GM19238 (cell line): ENCODE data around the gene PVRIG.
"Not testable (repeated sequence)": the region's sequence is repeated elsewhere in the genome, so short reads cannot be mapped to it uniquely, and the experiment has no call there.

ENCODE experiments used
- DNase-seq: peaks from one replicate; pipeline ENCODE4 v3.0.0; 2011; ENCODE audit warnings: low spot score; ENCODE audit not compliant: insufficient read length

The PVRIG gene

GRCh38 chr7:100234660-100235317 lies 15.0 kb downstream of the PVRIG start:
- DNase-seq: not testable (repeated sequence)

DNA sequence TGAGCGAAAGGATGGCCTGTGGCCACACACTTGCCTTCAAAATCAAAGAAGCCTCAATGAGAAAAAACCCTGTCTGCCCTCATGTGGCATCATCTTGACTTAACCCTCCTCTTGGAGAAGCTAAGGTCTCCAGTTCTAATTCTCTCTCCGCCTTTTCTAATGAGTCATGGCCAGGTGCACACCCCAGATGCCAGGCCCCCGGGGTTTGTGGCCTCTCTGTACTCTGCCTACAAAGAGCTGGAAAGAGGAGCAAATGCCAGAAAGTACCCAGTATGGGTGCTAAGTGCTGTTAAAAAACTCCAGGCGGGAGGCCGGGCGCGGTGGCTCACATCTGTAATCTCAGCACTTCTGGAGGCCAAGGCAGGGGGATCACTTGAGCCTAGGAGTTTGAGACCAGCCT lies 20.2 kb downstream of the PVRIG start:
- not testable (repeated sequence) for DNase-seq

DNA sequence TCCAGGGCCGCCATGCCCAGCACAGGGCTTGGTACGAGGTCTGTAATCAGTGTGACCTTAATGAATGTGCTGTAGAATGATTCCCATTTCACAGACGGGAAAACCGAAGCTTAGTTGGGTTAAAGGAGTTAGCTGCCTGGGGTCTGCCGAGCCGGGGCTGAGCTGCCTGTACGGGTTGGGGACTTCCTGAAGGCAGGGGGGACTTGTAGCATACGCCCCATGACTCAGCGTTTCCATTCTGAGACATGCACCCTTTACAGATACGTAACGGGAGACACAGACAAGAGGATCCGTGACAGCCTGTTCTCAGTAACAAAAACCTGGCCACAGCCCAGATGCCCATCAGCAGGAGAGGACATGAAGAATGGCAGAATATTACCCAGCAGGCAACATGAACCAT lies 23.6 kb downstream of the PVRIG start:
- DNase-seq: peak; percentile 37

GRCh38 chr7:100244988-100245605 lies 25.3 kb downstream of the PVRIG start:
- not testable (repeated sequence) for DNase-seq

DNA sequence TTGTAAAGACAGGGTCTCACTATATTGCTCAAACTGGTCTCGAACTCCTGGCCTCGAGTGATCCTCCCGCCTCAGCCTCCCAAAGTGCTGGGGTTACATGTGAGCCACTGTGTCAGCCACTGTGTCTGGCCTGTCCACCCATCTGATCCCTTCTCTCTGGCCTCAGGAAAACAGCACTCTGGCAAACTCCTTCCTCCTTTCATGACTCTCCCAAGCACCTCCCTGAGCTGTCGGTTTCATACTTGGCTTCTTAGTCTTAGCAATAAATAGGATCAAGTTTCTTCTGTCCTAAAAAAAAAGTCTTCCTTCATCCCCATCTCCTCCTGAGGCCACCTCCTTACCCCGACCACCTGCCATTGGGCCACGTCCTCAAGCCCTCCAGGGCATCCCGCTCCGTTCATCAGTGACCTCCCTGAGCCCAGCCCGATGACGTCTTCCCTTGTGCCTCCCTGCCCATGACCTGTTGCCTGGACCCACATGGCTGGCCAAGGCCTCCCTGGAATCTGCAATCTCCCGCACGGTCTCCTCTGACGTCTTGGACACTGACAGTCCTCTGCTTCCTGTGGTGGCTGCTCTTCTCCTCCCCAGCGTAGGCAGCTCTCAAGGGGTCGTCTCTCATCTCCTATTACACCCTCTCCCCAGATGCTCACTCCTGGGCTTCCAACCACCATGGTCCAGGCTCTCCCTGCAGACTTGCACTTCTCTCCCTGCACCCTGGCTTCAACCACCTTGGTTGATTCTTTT lies 26.5 kb downstream of the PVRIG start:
- DNase-seq: not testable (repeated sequence)

DNA sequence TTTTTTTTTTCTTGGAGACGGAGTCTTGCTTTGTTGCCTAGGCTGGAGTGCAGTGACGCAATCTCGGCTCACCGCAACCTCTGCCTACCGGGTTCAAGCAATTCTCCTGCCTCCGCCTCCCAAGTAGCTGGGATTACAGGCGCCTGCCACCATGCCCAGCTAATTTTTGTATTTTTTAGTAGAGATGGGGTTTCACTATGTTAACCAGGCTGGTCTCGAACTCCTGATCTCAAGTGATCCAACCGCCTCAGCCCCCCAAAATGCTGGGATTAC lies 27.1 kb downstream of the PVRIG start:
- DNase-seq: not testable (repeated sequence)

GRCh38 chr7:100247152-100247757 lies 27.5 kb downstream of the PVRIG start:
- DNase-seq: no peak

- DNase-seq: no peak
Measured at GRCh38 chr7:100248483-100248882, 28.7 kb downstream of the PVRIG start.

GRCh38 chr7:100257017-100257416 lies 37.3 kb downstream of the PVRIG start:
- DNase-seq: no peak

- DNase-seq: not testable (repeated sequence)
Measured at GRCh38 chr7:100259984-100260383, 40.2 kb downstream of the PVRIG start.

GRCh38 chr7:100262896-100263295 lies 43.1 kb downstream of the PVRIG start:
- DNase-seq: not testable (repeated sequence)

DNA sequence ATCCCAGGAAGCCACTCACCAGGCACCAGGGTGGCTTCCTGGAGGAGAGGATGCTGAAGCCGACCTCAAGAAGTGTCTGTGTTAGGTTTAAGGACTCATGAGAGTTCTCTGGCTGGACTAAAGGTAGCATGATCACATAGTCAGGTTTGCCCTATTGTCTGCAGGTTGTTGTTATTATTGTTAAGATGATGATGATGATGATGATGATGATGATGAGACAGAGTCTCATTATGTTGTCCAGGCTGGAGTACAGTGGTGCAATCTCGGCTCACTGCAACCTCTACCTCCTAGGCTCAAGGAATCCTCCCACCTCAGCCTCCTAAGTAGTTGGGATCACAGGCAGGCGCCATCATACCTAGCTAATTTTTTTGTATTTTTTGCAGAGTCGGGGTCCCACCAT lies 44.5 kb downstream of the PVRIG start:
- DNase-seq: not testable (repeated sequence)

DNA sequence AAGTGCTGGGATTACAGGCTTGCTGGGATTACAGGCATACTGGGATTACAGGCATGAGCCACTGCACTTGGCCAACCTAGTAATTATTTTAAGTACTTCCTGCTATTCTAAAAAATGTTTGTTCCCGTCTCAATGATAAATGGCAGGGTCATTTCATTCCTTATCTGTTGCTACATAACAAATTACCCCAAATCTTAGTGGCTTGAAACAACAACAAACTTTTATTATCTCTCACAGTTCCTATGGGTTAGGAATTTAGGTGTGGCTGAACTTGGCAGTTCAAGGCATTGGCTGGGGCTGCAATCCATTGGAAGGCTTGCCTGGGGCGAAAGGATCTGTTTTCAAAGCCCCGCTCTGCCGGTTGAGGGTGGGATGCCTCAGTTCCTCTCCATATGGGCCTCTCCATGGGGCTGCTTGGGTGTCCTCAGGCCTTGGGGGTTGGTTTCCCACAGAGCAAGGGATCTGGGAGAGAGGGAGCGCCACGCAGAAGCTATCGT lies 45.0 kb downstream of the PVRIG start:
- not testable (repeated sequence) for DNase-seq

DNA sequence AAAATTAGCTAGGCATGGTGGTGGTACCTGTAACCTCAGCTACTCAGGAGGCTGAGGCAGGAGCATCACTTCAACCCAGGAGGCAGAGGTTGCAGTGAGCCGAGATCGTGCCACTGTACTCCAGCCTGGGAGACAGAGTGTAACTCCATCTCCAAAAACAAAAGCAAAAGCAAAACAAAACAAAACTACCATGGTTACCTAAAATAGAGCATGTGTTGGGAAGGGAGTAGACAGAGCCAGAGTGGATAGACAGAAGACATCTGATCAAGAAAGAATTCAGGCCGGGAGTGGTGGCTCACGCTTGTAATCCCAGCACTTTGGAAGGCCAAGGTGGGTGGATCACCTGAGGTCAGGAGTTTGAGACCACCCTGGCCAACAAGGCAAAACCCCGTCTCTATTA lies 46.1 kb downstream of the PVRIG start:
- DNase-seq: not testable (repeated sequence)

DNA sequence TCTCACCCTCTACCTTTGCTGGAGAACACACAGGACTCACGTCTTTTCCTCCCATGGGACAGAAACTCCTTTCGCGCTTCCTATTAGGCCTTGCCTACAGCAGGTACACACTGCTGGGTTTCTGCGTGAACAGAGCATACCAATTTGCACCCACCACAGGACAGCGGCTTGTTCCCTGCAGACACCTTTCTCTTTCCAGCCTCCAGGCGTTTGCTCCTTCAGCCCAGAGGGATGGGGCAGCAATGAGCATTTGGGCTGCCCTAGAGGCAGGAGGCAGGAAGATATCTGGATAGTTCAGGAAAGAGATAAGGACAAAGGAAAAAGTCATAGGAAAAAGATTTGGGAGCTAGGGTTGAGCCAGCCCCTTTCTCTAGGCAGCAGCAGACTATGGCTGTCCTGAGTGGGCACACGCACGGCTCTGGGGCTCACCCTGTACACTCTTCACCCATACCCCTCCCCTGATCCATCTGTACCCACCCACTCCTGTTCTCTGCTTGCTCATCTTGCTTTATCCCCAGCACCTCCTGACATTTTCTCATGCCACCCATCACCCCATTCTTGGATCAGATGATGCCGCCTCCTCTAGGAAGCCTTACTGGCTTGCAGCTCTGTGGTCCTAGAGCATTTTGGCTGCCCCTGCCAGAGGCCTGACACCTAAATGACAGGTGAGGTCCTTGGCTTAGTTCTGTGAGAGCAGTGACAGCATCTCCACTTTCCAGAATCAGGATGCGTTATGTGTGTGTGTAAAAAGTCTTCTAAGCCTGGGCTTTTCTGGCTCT lies 47.0 kb downstream of the PVRIG start:
- no peak for DNase-seq

GRCh38 chr7:100267648-100268047 lies 47.9 kb downstream of the PVRIG start:
- no peak for DNase-seq

- not testable (repeated sequence) for DNase-seq
Measured at GRCh38 chr7:100268882-100269281, 49.1 kb downstream of the PVRIG start.

GRCh38 chr7:100269306-100270045 lies 49.7 kb downstream of the PVRIG start:
- not testable (repeated sequence) for DNase-seq

- DNase-seq: not testable (repeated sequence)
Measured at GRCh38 chr7:100270046-100270918, 50.5 kb downstream of the PVRIG start.
